Psoas muscle (tissue), 8 donors: Measurements from ENCODE around the gene GOSR2. TPM values are rescaled to one million over a fixed set of nuclear protein-coding genes. Genes with fewer than 3 reads are reported as not detected.

Source experiments
- ATAC-seq, 4 donors: fragments of 200-7000 bp; cut with Tn5 transposase; one replicate each; pipeline ENCODE4 v1.9.1; 2020; ENCODE audit warnings: moderate library complexity in 3 of 4, mild to moderate bottlenecking in 2 of 4
- DNase-seq, 2 donors: peaks; one replicate each; pipeline ENCODE4 v3.0.0-alpha.2; 2020
- H3K27ac ChIP-seq: fragments of 200-600 bp; one replicate; pipeline ENCODE4 v1.8.0; 2022
- H3K27me3 ChIP-seq, 3 donors: fragments of 200-600 bp in 1 of 3; one replicate each; pipeline versions ENCODE4 v1.6.1 to v1.8.0; 2013 to 2022; ENCODE audit warnings: low read length in 2 of 3, mild to moderate bottlenecking in 2 of 3, moderate library complexity in 1 of 3; ENCODE audit not compliant: insufficient read depth in 3 of 3
- H3K36me3 ChIP-seq, 2 donors: fragments of 200-600 bp in 1 of 2; one replicate each; pipeline versions ENCODE4 v1.6.1 to v1.8.0; 2013 to 2022; ENCODE audit warnings: low read depth in 1 of 2, mild to moderate bottlenecking in 1 of 2, moderate library complexity in 1 of 2; ENCODE audit not compliant: insufficient read depth in 1 of 2
- H3K4me1 ChIP-seq: fragments of 200-600 bp; one replicate; pipeline ENCODE4 v1.8.0; 2022
- H3K4me3 ChIP-seq: fragments of 200-600 bp; one replicate; pipeline ENCODE4 v1.8.0; 2022; ENCODE audit warnings: mild to moderate bottlenecking
- H3K9me3 ChIP-seq: fragments of 200-600 bp; one replicate; pipeline ENCODE4 v1.8.0; 2022
- CTCF ChIP-seq: fragments of 200-600 bp; IDR thresholded peaks from one replicate; pipeline ENCODE4 v1.8.0; 2022; ENCODE audit warnings: antibody characterized with exemption
- WGBS, 3 donors: extraction: QIAGEN DNeasy Blood & Tissue Kit; methylation state at CpG; one replicate each; pipeline versions ENCODE4 v1.1.6 to v1.1.7; 2013; 5-methylcytosine and 5-hydroxymethylcytosine counted together
- intact Hi-C, 2 donors: fragments of 100-400 bp; cut with DNase I; formaldehyde crosslinking; loops; one replicate each; pipeline versions ENCODE4 v1.11.0 to v1.14.2; 2022
- polyA plus RNA-seq, 3 donors: library from polyadenylated mRNA; stranded (reverse); fragments of 200-250 nt; gene quantifications; one replicate each; pipeline ENCODE4 v1.2.3, GENCODE V29; 2013
- total RNA-seq, 4 donors: library from RNA; stranded (reverse); fragmentation: NEBNext Ultra II Directional in 2 of 4; extraction: Animal tissue kit (Norgen Biotek cat#: 25700) in 2 of 4; gene quantifications; one replicate each; pipeline versions ENCODE4 v1.2.1 to v1.2.4, GENCODE V29; 2021 to 2023
- donor health status: healthy with polysubstance abuse.
- donor health status: DM: no; HTN: no; CAD: no; lungs with moderate emphysema.
- donor health status: Bipolar disorder and iron deficiency.
- donor health status: healthy.
- donor health status: DM: yes; HTN: yes; CAD: no.
- donor health status: DM: no; HTN: no; CAD: no.
- donor health status: DM: no; HTN: no; CAD: no.
- donor health status: DM: yes; HTN: yes; CAD: no.

Gene GOSR2
- total and polyA plus RNA-seq, 7 donors, result 26.4 to 56.9 (median 44.9) TPM

GRCh38 chr17:46960152-46960551 lies 37.2 kb downstream of the GOSR2 start:
- no peak for TF ChIP-seq CTCF
- ATAC-seq (no peak), DNase-seq (no peak)
- H3K4me3 ChIP-seq, result no peak overlapping the region
- H3K36me3 ChIP-seq, result no peaks in the 10 kb centered on the region
- WGBS, 3 donors, result 42 to 47% (median 46%) methylated on average over 2 of the region's 2 CpGs
- H3K9me3 ChIP-seq, result no peaks in the 10 kb centered on the region
- H3K27ac ChIP-seq, result no peak overlapping the region
- intact Hi-C loops, result no loop called here
- no peaks in the 10 kb centered on the region for H3K27me3 ChIP-seq
- no peaks in the 10 kb centered on the region for H3K4me1 ChIP-seq

- DNase-seq, result no peak
- TF ChIP-seq CTCF, result no peak
- Histone ChIP-seq H3K36me3 (no peaks in the 10 kb centered on the region), H3K27ac (no peak overlapping the region), H3K4me3 (no peak overlapping the region), H3K4me1 (no peaks in the 10 kb centered on the region), H3K9me3 (no peaks in the 10 kb centered on the region), H3K27me3 (no peaks in the 10 kb centered on the region)
- intact Hi-C loops, result no loop called here
- ATAC-seq, result no peak
- WGBS, 3 donors, result 0 to 15% (median 11%) methylated on average over 1 of the region's 1 CpG
Measured at GRCh38 chr17:46962374-46962790, 39.4 kb downstream of the GOSR2 start.

- Histone ChIP-seq H3K4me3 (no peak overlapping the region), H3K4me1 (no peaks in the 10 kb centered on the region), H3K36me3 (no peaks in the 10 kb centered on the region), H3K27ac (no peak overlapping the region), H3K27me3 (no peaks in the 10 kb centered on the region), H3K9me3 (no peaks in the 10 kb centered on the region)
- WGBS, 3 donors, result 77 to 84% (median 83%) methylated on average over 2 of the region's 2 CpGs
- DNase-seq, result no peak
- no peak for TF ChIP-seq CTCF
- no peak for ATAC-seq
- intact Hi-C loops, result no loop called here
Measured at GRCh38 chr17:46963571-46963970, 40.6 kb downstream of the GOSR2 start.

GRCh38 chr17:46964315-46965265 lies 41.6 kb downstream of the GOSR2 start:
- no peak for TF ChIP-seq CTCF
- no peaks in the 10 kb centered on the region for H3K27me3 ChIP-seq
- H3K9me3 ChIP-seq, result no peaks in the 10 kb centered on the region
- intact Hi-C loops, result no loop called here
- no peak for DNase-seq
- no peak overlapping the region for H3K4me3 ChIP-seq
- no peaks in the 10 kb centered on the region for H3K4me1 ChIP-seq
- H3K36me3 ChIP-seq, result no peaks in the 10 kb centered on the region
- WGBS, 3 donors, result 73 to 78% (median 74%) methylated on average over 9 of the region's 9 CpGs
- ATAC-seq, result no peak
- H3K27ac ChIP-seq, result no peak overlapping the region
